GM23248 (cell line): ENCODE results near the gene AKR1C3.

Experiments used
- EZH2 ChIP-seq: fragments of 200-600 bp; sonication (generic); IDR thresholded peaks from 2 replicates; pipeline ENCODE4 v1.6.1; 2018; ENCODE audit warnings: antibody characterized with exemption, mild to moderate bottlenecking; ENCODE audit not compliant: insufficient read depth, poor library complexity, severe bottlenecking
- EZH2phosphoT487 ChIP-seq: fragments of 200-600 bp; sonication (generic); IDR thresholded peaks from 2 replicates; pipeline ENCODE4 v1.6.1; 2018; ENCODE audit warnings: antibody characterized with exemption, moderate library complexity, mild to moderate bottlenecking, low read depth; ENCODE audit not compliant: insufficient read depth

DNA sequence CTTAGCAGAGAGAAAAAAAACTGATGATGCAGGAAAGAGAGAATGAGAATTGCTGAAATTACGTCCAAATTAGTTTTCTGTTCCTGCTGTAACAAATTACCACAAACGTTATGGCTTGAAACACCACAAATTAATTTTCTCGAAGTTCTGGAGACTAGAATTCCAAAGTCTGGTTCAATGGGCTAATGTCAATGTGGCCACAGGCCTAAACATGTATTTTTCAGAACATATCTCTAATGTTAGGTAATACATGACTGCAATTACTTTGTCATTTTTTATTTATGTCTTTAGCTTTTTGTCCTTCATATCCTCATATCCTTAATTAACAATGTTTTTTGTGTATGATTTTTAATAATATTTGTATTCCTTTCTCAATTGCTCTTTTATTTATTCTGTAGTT lies 3.0 kb upstream of the AKR1C3 start:
- TF ChIP-seq EZH2phosphoT487 (no peak), EZH2 (no peak)
